H1 (cell line): ENCODE measurements around the gene INPP5F. TPM values are rescaled to one million over a fixed set of nuclear protein-coding genes. Genes with fewer than 3 reads are reported as not detected.

ENCODE experiments used
- CBX5 ChIP-seq: fragments of 300-800, 300-1000 bp; sonication (generic); IDR thresholded peaks from 2 replicates; pipeline ENCODE4 v1.7.1; 2016; ENCODE audit warnings: antibody characterized with exemption, low read length, low read depth
- CBX8 ChIP-seq: fragments of 300-800, 300-1000 bp; sonication (generic); IDR thresholded peaks from 2 replicates; pipeline ENCODE4 v1.7.1; 2016; ENCODE audit warnings: low read depth, low read length, borderline replicate concordance
- CREB1 ChIP-seq: IDR thresholded peaks from 2 replicates; pipeline ENCODE4 v1.6.1; 2012; ENCODE audit warnings: inconsistent platforms
- EZH2 ChIP-seq: fragments of 200-600 bp; sonication (generic); IDR thresholded peaks from 2 replicates; pipeline ENCODE4 v1.7.1; 2012; ENCODE audit warnings: low read depth, mild to moderate bottlenecking, moderate library complexity, low read length, inconsistent platforms; ENCODE audit not compliant: severe bottlenecking
- GTF2F1 ChIP-seq: IDR thresholded peaks from 2 replicates; pipeline ENCODE4 v1.6.1; 2012; ENCODE audit warnings: low read depth, low read length, improper control_type of control experiment, borderline replicate concordance
- HDAC2 ChIP-seq, 2 experiments: fragments of 300-600 bp in 1 of 2; sonication (generic) in 1 of 2; IDR thresholded peaks; 2 replicates each; pipeline ENCODE4 v1.6.1; 2011 to 2012; ENCODE audit warnings: low read depth in 2 of 2, low read length in 2 of 2, mild to moderate bottlenecking in 2 of 2, moderate library complexity in 2 of 2, borderline replicate concordance in 1 of 2, inconsistent platforms in 1 of 2
- JUND ChIP-seq: IDR thresholded peaks from 2 replicates; pipeline ENCODE4 v1.6.1; 2011; ENCODE audit warnings: mild to moderate bottlenecking, improper control_type of control experiment, low read length
- RBBP5 ChIP-seq: IDR thresholded peaks from 2 replicates; pipeline ENCODE4 v1.7.1; 2012; ENCODE audit warnings: low read depth, mild to moderate bottlenecking, inconsistent platforms, low read length, moderate library complexity, borderline replicate concordance
- SIN3A ChIP-seq, 2 experiments: IDR thresholded peaks in 1 of 2; conservative IDR thresholded peaks in 1 of 2; 2 replicates each; pipeline ENCODE4 v1.6.1; 2011 to 2012; ENCODE audit warnings: low read length in 2 of 2, improper control_type of control experiment in 1 of 2, low read depth in 1 of 2, mild to moderate bottlenecking in 1 of 2
- SIRT6 ChIP-seq: IDR thresholded peaks from one replicate; pipeline ENCODE4 v1.7.1; 2012; ENCODE audit warnings: low read length, inconsistent platforms
- SIX5 ChIP-seq: IDR thresholded peaks from 2 replicates; pipeline ENCODE4 v1.6.1; 2011; ENCODE audit warnings: mild to moderate bottlenecking, low read depth, low read length
- SP1 ChIP-seq: IDR thresholded peaks from 2 replicates; pipeline ENCODE4 v1.6.1; 2011; ENCODE audit warnings: low read depth, low read length
- TAF1 ChIP-seq: IDR thresholded peaks from 2 replicates; pipeline ENCODE4 v1.6.1; 2011; ENCODE audit warnings: mild to moderate bottlenecking, low read depth, low read length
- TCF12 ChIP-seq: IDR thresholded peaks from 2 replicates; pipeline ENCODE4 v1.6.1; 2011; ENCODE audit warnings: low read depth, mild to moderate bottlenecking, low read length
- polyA plus RNA-seq, 7 experiments: library from polyadenylated mRNA; depleted of rRNA in 3 of 7; stranded (reverse) in 5 of 7; unstranded in 2 of 7; fragments of >200 nt in 5 of 7; fragments of 200-250 nt in 2 of 7; gene quantifications; 1 replicate in 5 of 7; 2 replicates in 1 of 7; 4 replicates in 1 of 7; pipeline versions ENCODE4 v1.2.1 to v1.2.3, GENCODE V29; 2011 to 2013; ENCODE audit warnings: missing spikeins in 2 of 7, mixed read lengths in 2 of 7
- total RNA-seq: library from RNA; stranded (reverse); fragmentation: NEBNext Ultra II Directional; extraction: Animal tissue kit (Norgen Biotek cat#: 25700); gene quantifications from 2 replicates; pipeline ENCODE4 v1.2.1, GENCODE V29; 2021
- TF ChIP-seq, protein P1 (sequence below): IDR thresholded peaks from 2 replicates; pipeline ENCODE4 v1.6.1; 2011; ENCODE audit warnings: low read length, improper control_type of control experiment
- TF ChIP-seq, protein P2 (sequence below): IDR thresholded peaks from 2 replicates; pipeline ENCODE4 v1.6.1; 2012; ENCODE audit warnings: inconsistent platforms
- TF ChIP-seq, protein P3 (sequence below): IDR thresholded peaks from 2 replicates; pipeline ENCODE4 v1.6.1; 2012; ENCODE audit warnings: inconsistent platforms

Gene INPP5F
- total and polyA plus RNA-seq, 2 of the 8 experiments (the other 6 are each of a cell fraction or from before 2014, with no cell fraction given): 50.1 to 101 TPM

DNA sequence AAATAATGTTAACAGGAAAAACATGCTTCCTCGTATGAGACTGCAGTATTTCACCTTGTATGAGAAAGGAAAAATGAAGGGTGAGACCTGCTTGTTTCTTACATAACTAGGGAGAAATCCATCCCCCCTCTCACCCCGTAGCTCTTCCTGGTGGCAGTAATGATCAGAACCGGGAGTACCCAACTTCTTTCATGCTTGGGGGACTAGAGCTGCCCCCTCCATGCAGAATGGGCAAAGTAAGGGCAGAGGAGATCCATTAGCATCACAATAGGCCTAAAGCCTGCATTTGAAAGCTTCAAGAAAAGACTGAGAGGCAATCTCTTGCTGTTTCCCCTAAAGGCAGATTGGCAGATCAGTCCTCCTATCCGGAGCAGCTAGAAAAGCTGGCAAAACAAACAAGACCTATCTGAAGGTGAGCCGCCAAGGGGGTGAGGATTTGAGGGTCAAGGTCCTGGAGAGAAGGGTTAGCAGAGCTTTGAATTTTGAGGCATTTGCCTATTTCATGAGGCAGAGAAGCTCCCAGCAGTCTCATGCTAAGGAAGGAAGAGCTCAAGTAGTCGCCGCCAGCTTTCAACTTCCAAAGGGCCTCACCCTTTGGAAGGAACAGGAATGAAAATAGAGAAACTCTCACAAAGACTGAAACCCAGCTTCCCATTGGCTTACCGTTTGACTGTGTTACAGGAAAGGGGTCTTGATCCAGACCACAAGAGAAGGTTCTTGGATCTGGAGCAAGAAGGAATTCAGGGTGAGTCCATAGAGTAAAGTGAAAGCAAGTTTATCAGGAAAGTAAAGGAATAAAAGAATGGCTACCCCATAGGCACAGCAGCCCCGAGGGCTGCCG, 38.4 kb upstream of the INPP5F start (continued):
- no peak for TF ChIP-seq CBX8
- TF ChIP-seq, protein P1, sequence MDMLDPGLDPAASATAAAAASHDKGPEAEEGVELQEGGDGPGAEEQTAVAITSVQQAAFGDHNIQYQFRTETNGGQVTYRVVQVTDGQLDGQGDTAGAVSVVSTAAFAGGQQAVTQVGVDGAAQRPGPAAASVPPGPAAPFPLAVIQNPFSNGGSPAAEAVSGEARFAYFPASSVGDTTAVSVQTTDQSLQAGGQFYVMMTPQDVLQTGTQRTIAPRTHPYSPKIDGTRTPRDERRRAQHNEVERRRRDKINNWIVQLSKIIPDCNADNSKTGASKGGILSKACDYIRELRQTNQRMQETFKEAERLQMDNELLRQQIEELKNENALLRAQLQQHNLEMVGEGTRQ: no peak
- TF ChIP-seq, protein P2, sequence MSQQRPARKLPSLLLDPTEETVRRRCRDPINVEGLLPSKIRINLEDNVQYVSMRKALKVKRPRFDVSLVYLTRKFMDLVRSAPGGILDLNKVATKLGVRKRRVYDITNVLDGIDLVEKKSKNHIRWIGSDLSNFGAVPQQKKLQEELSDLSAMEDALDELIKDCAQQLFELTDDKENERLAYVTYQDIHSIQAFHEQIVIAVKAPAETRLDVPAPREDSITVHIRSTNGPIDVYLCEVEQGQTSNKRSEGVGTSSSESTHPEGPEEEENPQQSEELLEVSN: no peak
- 0 out of 2 replicates have a peak, but pooled peaks have one; percentile 67 for TF ChIP-seq RBBP5
- TF ChIP-seq SIRT6: no peak
- TF ChIP-seq SIX5: no peak
- TF ChIP-seq HDAC2 (IDR thresholded peaks at IDR 0.05; ENCODE audit: borderline replicate concordance in 1 of 2, low read depth in 2 of 2, low read length in 2 of 2): no peak
- TF ChIP-seq, protein P3, sequence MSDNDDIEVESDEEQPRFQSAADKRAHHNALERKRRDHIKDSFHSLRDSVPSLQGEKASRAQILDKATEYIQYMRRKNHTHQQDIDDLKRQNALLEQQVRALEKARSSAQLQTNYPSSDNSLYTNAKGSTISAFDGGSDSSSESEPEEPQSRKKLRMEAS: no peak
- no peak for TF ChIP-seq CBX5
- TF ChIP-seq GTF2F1: peak; percentile 53; the same call in 1 of the 2 replicates
- TF ChIP-seq JUND: peak; percentile 36
- TF ChIP-seq SIN3A (conservative IDR thresholded peaks at IDR 0.05 in 1 of 2, IDR thresholded peaks at IDR 0.05 in 1 of 2; ENCODE audit: low read depth in 1 of 2, low read length in 2 of 2): no peak
- TF ChIP-seq CREB1: no peak
- TF ChIP-seq TCF12: no peak
- TF ChIP-seq SP1: peak; percentile 92
- peak; percentile 76 for TF ChIP-seq TAF1
- TF ChIP-seq EZH2: no peak
